Measurements from ENCODE around the gene DNAAF6. TPM values are rescaled to one million over a fixed set of nuclear protein-coding genes. Genes with fewer than 3 reads are reported as not detected.

Gene DNAAF6
- total and polyA plus RNA-seq, 2 experiments from 2014 or later: not detected

DNA sequence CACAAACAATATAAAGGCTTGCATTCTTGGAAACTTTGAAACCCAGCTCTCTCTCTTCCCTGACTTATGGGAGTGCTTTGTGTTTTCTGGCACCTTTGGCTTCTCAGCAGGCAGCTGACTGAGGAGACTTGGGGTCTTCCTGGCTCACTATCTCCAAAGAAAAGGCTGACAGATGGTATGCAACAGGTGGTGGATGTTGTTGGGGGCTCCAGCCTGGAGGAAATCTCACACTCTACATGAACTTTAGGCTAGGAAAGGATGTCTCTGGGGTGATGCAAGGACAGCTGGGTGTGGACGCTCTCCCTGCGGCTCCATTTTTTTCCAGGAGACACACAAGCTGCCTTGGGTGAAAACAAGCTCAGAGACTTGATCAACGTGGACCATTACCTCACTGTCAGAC lies 67.4 kb downstream of the DNAAF6 start:
- Histone ChIP-seq H3K36me3 (replicated peaks; ENCODE audit: insufficient read depth, low read depth) (no peaks in the 10 kb centered on the region), H3K9me2 (replicated peaks; ENCODE audit: insufficient read depth) (no peaks in the 10 kb centered on the region), H3K79me2 (no peaks in the 10 kb centered on the region), H3K4me1 (ENCODE audit: insufficient read depth) (no peaks in the 10 kb centered on the region), H3K27me3 (peaks cover 15% of the 10 kb centered on the region), H3K9me3 (ENCODE audit: low read depth) (no peaks in the 10 kb centered on the region), H2AFZ (no peak overlapping the region), H3K4me2 (no peak overlapping the region), H4K20me1 (ENCODE audit: insufficient read depth, poor library complexity, severe bottlenecking) (no peaks in the 10 kb centered on the region), H3K27ac (no peak overlapping the region), H3K4me3 (no peak overlapping the region)
- 74% methylated on average over 3 of the region's 3 CpGs for WGBS (ENCODE audit: low lambda C conversion rate, missing lambda C conversion rate)
- TF ChIP-seq EZH2 (IDR thresholded peaks at IDR 0.05; ENCODE audit: borderline replicate concordance) (no peak), EZH2phosphoT487 (IDR thresholded peaks at IDR 0.05; ENCODE audit: low read depth, severe bottlenecking, unreplicated experiment) (no peak)
- TF ChIP-seq, protein P1, sequence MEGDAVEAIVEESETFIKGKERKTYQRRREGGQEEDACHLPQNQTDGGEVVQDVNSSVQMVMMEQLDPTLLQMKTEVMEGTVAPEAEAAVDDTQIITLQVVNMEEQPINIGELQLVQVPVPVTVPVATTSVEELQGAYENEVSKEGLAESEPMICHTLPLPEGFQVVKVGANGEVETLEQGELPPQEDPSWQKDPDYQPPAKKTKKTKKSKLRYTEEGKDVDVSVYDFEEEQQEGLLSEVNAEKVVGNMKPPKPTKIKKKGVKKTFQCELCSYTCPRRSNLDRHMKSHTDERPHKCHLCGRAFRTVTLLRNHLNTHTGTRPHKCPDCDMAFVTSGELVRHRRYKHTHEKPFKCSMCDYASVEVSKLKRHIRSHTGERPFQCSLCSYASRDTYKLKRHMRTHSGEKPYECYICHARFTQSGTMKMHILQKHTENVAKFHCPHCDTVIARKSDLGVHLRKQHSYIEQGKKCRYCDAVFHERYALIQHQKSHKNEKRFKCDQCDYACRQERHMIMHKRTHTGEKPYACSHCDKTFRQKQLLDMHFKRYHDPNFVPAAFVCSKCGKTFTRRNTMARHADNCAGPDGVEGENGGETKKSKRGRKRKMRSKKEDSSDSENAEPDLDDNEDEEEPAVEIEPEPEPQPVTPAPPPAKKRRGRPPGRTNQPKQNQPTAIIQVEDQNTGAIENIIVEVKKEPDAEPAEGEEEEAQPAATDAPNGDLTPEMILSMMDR (IDR thresholded peaks at IDR 0.05; ENCODE audit: poor library complexity): no peak
- DNase-seq (ENCODE audit: low spot score): no peak

DNA sequence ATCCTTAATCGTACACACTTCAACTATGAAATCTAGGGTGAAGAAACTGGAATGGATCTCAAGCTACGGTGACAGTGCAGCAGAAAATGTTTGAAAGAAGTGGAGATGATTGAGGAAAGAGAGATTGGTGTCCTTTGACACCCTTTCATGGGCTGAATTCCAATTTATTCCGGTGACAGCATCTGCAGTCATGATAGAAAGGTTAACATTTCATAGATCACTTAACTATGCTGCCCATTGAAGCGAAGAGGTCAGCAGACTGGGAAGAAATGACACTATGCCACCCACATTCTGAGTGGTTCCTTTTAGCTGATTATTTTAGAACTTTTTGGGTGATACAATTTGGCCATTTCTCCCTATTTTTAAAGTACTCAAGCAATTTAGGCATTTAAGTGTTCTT lies 82.3 kb downstream of the DNAAF6 start:
- Histone ChIP-seq H3K79me2 (no peaks in the 10 kb centered on the region), H3K4me1 (ENCODE audit: insufficient read depth) (no peaks in the 10 kb centered on the region), H3K27me3 (no peaks in the 10 kb centered on the region), H3K4me2 (no peak overlapping the region), H2AFZ (no peak overlapping the region), H3K27ac (no peak overlapping the region), H4K20me1 (ENCODE audit: insufficient read depth, poor library complexity, severe bottlenecking) (no peaks in the 10 kb centered on the region), H3K9me3 (ENCODE audit: low read depth) (no peaks in the 10 kb centered on the region), H3K36me3 (replicated peaks; ENCODE audit: insufficient read depth, low read depth) (no peaks in the 10 kb centered on the region), H3K4me3 (no peak overlapping the region), H3K9me2 (replicated peaks; ENCODE audit: insufficient read depth) (no peaks in the 10 kb centered on the region)
- 59% methylated on average over 4 of the region's 4 CpGs for WGBS (ENCODE audit: low lambda C conversion rate, missing lambda C conversion rate)
- no peak for DNase-seq (ENCODE audit: low spot score)
- no peak for TF ChIP-seq EZH2phosphoT487 (IDR thresholded peaks at IDR 0.05; ENCODE audit: low read depth, severe bottlenecking, unreplicated experiment)
- TF ChIP-seq, protein P1 (IDR thresholded peaks at IDR 0.05; ENCODE audit: poor library complexity): no peak
- TF ChIP-seq EZH2 (IDR thresholded peaks at IDR 0.05; ENCODE audit: borderline replicate concordance): no peak

DNA sequence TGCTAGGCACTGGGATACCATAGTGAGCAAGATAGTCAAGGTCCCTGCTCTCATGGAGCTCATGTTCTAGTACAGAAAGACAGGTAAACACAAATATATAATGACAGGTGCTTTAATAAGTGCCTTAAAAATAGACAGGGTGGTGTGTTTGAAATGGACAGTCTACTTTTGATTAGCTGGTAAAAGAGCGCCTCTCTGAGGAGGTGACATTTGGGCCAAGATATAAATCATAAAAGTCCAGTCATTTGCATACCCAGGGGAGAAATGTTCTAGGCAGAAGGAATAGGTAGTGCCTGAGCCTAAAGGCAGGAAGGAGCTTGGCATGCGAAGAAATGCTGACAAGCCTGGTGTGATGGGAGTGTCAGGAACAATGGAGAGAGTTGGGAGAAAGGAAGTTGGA lies 83.6 kb downstream of the DNAAF6 start:
- Histone ChIP-seq H3K4me3 (no peak overlapping the region), H2AFZ (no peak overlapping the region), H3K4me2 (no peak overlapping the region), H3K9me2 (replicated peaks; ENCODE audit: insufficient read depth) (no peaks in the 10 kb centered on the region), H3K4me1 (ENCODE audit: insufficient read depth) (no peaks in the 10 kb centered on the region), H3K36me3 (replicated peaks; ENCODE audit: insufficient read depth, low read depth) (no peaks in the 10 kb centered on the region), H3K27ac (no peak overlapping the region), H3K9me3 (ENCODE audit: low read depth) (no peaks in the 10 kb centered on the region), H3K27me3 (no peaks in the 10 kb centered on the region), H4K20me1 (ENCODE audit: insufficient read depth, poor library complexity, severe bottlenecking) (no peaks in the 10 kb centered on the region), H3K79me2 (no peaks in the 10 kb centered on the region)
- TF ChIP-seq, protein P1 (IDR thresholded peaks at IDR 0.05; ENCODE audit: poor library complexity): no peak
- no peak for TF ChIP-seq EZH2 (IDR thresholded peaks at IDR 0.05; ENCODE audit: borderline replicate concordance)
- no peak for TF ChIP-seq EZH2phosphoT487 (IDR thresholded peaks at IDR 0.05; ENCODE audit: low read depth, severe bottlenecking, unreplicated experiment)
- WGBS (ENCODE audit: low lambda C conversion rate, missing lambda C conversion rate): 71% methylated on average over 2 of the region's 2 CpGs
- no peak for DNase-seq (ENCODE audit: low spot score)

DNA sequence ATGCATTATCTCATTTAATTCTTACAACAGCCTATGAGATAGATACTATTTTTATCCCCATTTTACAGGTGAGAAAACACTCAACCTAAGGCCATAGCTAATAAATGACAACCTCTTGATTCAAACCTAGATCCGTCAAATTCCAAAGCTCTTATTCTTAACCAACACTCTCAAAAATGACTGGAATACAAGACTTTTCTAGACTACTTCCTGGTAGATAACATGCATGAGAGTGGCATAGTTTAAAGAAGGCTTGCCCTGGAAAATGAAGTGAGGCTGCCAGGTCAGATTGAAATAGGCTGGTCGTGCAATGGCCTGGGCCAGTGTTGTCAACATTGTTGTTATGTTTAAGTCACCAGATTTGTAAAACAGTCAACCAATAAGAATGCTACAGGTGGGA lies 86.6 kb downstream of the DNAAF6 start:
- H3K27ac ChIP-seq: no peak overlapping the region
- no peaks in the 10 kb centered on the region for H3K9me2 ChIP-seq (replicated peaks; ENCODE audit: insufficient read depth)
- no peaks in the 10 kb centered on the region for H3K4me1 ChIP-seq (ENCODE audit: insufficient read depth)
- no peaks in the 10 kb centered on the region for H3K9me3 ChIP-seq (ENCODE audit: low read depth)
- WGBS (ENCODE audit: low lambda C conversion rate, missing lambda C conversion rate): 54% methylated on average over 2 of the region's 2 CpGs
- TF ChIP-seq, protein P1 (IDR thresholded peaks at IDR 0.05; ENCODE audit: poor library complexity): no peak
- TF ChIP-seq EZH2 (IDR thresholded peaks at IDR 0.05; ENCODE audit: borderline replicate concordance) (no peak), EZH2phosphoT487 (IDR thresholded peaks at IDR 0.05; ENCODE audit: low read depth, severe bottlenecking, unreplicated experiment) (no peak)
- H3K27me3 ChIP-seq: no peaks in the 10 kb centered on the region
- H2AFZ ChIP-seq: no peak overlapping the region
- H3K79me2 ChIP-seq: no peaks in the 10 kb centered on the region
- no peak overlapping the region for H3K4me3 ChIP-seq
- DNase-seq (ENCODE audit: low spot score): no peak
- no peaks in the 10 kb centered on the region for H3K36me3 ChIP-seq (replicated peaks; ENCODE audit: insufficient read depth, low read depth)
- no peak overlapping the region for H3K4me2 ChIP-seq
- no peaks in the 10 kb centered on the region for H4K20me1 ChIP-seq (ENCODE audit: insufficient read depth, poor library complexity, severe bottlenecking)

All from hepatocyte (in vitro differentiated cells).